HG02970 (cell line): ENCODE results near the gene HTR7.
"Not testable (repeated sequence)": the region's sequence is repeated elsewhere in the genome, so short reads cannot be mapped to it uniquely, and the experiment has no call there.

ENCODE experiments used
- ATAC-seq: cut with Tn5 transposase; IDR thresholded peaks from one replicate; pipeline ENCODE4 v1.9.1; 2021; ENCODE audit warnings: mild to moderate bottlenecking, moderate library complexity, moderate number of reproducible peaks; ENCODE audit not compliant: unreplicated experiment, low FRiP score

HTR7 gene

GRCh38 chr10:90807106-90807505 lies 50.7 kb downstream of the HTR7 start:
- ATAC-seq, result not testable (repeated sequence)

GRCh38 chr10:90806677-90807076 lies 51.2 kb downstream of the HTR7 start:
- ATAC-seq, result no peak

DNA sequence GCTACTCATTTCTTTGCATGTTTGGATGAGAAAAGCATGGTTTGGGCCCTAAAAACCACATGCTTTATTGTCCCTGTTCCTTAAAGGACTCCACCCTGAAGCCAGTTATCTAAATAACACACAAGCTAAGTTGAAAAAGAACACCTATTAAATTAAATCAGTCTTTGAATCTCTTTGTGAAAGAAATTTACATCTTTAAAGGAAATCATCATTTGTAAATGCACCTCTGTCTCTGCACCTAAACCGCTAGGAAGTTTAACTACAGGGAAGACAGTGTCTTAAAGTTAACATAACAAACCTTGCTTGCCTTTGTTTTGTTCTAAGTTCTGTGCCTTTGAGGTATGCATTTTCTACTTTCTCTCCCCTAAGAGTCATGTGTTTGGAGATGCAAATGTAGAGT lies 52.6 kb downstream of the HTR7 start:
- no peak for ATAC-seq

GRCh38 chr10:90804354-90804753 lies 53.5 kb downstream of the HTR7 start:
- ATAC-seq, result no peak

- no peak for ATAC-seq
Observed at GRCh38 chr10:90801608-90802007, 56.2 kb downstream of the HTR7 start.

- no peak for ATAC-seq
Observed at GRCh38 chr10:90800232-90800796, 57.5 kb downstream of the HTR7 start.

- no peak for ATAC-seq
Observed at GRCh38 chr10:90799172-90799571, 58.7 kb downstream of the HTR7 start.

- ATAC-seq, result no peak
Observed at GRCh38 chr10:90798482-90798881, 59.4 kb downstream of the HTR7 start.

DNA sequence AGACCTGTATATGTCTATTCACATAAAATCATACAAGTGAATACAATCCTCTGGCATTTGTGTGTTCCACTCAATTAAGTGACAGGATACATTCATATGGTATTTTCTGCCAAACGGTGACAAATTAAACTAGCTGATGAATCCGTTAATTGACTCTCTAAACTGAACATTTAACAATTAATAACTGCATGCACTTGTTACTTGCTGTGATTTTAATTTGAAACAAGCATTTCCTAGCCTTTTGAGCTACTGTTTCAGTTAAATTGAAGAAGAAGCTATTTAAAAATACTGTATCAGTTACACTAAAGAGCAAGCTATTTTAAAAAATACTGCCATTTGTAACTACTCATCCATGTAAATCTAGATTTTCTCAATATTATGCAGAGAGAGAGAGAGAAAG lies 67.4 kb downstream of the HTR7 start:
- no peak for ATAC-seq

DNA sequence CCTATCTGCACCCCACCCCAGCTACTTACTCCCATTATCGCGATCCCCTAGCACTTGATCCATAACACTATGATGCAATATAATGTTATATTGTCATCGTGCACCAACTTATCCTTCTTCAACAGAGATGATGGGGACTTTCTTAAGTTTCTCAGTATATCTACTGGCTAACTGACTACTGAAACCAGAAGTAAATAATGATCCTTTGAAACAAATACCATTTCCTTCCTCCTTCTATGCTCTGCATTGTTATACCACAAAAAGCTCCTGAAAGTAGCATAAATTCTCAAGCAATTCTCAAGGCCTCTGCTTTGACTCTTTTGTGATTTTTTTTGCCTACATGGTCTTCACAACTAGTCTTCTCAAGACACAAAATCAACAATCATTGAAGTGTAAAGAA lies 68.9 kb downstream of the HTR7 start:
- ATAC-seq, result no peak

GRCh38 chr10:90788199-90788491 lies 69.7 kb downstream of the HTR7 start:
- ATAC-seq, result no peak

DNA sequence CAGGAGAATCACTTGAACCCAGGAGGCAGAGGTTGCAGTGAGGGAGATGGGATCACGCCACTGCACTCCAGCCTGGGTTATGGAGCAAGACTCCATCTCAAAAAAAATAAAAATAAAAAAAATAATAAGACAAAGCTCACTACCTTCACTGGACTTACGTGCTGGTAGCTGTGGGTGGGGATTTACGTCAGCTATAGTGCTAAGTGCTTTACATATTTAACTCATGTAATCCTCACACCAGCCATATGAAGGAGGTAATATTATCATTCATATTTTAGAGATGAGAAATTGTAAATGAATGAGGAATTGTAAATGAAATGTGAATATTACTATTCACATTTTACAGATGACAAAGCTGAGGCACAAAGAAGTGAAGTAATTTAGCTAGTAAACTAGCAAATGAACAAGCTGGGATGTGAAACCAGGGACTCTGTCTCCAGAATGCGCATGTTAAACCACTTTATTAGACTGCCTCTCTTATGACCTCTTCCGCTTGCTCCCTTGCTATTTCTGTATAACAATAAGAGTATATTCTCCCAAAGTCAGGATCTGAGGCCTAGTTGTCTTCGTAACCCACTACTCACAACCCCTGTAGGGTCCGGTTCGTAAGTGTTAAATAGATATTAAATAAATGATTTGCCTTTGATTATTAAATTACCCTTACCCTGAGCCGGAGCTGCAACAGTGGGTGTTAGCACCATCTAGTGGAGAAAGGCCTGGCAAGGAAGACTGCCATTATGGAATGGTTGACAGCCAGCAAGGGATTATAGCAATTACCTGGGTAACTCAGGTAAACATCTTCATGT lies 70.2 kb downstream of the HTR7 start:
- ATAC-seq, result no peak

DNA sequence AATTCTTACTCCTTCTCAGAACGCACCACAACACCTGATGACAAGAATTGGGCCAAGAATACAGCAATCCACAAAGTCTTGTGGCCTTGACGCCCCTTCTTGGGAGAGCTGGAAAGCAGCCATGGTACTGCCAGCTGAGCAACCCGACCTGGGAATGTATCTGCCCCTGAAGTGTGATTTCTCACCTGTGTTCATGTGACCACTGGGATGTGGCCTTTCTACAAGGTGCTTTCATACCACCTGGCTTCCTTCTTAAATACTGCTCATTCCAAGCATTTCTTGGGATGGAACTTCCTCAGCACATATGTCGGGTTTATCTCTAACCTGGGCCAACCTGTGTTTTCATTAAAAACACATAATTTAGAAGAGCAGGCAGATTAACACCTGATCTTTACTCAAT lies 72.1 kb downstream of the HTR7 start:
- no peak for ATAC-seq

DNA sequence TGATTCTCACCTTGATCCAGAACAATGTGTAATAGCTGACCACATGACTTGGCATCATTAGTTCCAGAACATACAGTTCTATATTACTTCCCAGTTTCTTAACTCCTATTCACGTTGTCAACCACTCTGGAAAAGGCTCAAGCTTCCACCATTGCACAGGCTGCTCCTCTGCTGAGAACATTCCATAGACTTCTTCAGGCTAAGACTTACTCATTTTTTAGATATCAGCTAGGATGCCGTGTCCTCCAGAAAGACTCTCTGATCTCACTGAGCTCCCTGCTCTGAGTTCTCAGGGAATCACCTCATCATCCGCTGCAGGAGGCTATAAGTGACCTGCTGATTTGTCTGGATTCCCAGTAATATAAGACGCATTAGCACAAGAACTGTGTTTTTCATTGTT lies 73.1 kb downstream of the HTR7 start:
- ATAC-seq, result no peak

DNA sequence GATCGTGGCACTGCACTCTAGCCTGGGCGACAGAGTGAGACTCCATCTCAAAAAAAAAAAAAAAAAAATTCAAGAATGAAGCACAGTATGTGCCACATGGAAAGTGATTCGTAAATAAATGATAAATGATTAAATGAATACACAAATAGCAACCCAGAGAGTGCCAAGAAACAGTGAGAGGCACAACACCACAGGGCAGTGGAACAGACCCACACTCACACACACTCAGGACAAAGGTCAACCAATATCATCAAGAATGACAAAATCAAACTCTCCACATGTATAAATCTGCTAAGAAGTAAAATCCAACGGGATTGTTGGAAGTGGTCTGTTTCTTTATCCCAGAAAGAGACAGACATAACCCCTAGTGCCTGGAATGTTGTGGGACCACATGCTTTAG lies 77.4 kb downstream of the HTR7 start:
- ATAC-seq, result no peak

GRCh38 chr10:90779548-90779947 lies 78.3 kb downstream of the HTR7 start:
- no peak for ATAC-seq

DNA sequence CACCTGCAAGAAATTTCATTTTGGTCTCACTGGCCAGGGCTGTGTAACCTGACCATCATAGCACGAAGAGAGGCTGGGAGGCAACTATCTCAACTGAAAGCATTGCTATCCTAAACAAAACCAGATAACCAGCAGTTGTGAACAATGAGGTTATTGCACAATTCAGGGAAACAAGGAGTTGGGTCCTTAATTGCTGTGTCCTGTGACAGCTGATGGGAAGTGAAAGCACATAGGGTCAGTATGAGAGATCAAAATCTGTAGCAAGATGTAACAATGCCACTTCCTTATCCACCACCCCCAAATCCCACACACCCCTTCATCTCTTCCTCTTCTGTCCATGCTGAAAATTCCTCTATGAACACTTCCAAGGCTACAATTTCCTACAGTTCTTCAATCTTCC lies 80.2 kb downstream of the HTR7 start:
- no peak for ATAC-seq

DNA sequence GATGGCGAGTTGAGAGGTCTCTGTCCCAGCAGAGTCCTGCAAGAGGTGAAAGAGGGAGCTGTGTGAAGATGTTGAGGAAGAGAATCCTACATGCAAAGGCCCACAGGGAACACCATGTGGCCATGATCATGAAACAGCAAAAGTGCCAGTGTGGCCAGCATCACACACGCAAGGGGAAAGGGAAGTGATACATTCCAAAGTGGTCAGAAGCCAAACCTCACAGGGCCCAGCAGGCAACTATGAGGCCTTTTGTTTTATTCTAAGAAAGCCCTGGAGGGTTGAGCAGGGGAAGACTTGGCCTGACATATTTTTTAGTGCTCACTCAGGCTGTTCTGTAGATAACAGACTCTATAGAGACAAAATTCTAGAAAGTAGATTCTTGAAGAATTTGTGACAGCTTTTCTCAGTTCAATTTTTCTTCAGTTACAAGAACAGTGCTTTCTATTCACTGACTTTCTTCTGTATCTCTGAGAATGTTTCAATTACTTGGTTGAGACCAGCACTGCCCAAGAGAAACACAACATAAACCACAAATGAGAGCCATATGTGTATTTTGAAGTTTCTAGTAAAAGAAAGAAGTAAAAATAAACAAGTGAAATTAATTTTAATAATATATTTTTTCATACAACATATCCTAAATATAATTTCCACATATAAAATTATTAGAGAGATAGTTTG lies 82.3 kb downstream of the HTR7 start:
- no peak for ATAC-seq

DNA sequence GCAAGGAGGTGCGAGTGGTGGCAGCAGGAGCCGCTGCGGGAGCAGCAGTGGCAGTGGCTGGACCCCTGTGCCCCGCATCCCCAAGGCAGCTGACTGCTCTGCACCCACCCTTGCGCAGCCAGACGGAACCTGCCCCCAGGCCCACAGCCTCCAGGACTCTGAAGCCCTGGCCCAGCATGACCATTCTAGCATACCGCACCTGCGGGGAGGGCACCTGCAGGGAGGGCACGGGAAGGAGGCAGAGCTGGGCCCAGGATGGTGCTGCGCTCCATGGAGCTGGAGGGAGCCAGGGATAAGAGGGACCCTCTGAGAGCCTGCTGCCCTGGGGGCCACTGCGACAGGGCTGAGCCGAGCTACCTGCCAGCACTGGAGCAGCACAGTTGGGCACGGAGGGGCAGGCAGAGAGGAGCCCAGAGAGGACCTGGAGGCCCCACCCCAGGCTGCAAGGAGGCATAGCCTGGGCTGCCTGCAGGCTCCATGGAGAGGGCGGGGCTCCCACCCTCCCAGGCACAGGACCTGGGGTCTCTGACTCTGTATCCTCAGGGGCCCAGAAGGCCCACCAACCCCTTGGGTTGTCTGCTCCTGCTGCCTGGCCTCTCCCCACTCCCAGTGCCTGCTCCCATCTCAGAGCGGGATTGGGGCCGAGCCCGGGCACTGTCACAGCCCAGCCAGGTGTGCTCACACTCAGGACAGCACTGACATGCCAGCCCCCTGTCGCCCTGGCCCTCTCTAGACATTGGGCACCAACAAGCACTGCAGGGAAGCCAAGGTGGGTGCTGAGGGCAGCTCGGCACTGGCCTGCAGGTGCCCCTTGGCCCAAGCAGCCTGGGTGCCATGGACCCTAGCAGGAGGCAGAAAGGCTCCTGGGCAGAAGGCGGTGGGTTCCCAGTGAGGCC lies 87.6 kb downstream of the HTR7 start:
- no peak for ATAC-seq

DNA sequence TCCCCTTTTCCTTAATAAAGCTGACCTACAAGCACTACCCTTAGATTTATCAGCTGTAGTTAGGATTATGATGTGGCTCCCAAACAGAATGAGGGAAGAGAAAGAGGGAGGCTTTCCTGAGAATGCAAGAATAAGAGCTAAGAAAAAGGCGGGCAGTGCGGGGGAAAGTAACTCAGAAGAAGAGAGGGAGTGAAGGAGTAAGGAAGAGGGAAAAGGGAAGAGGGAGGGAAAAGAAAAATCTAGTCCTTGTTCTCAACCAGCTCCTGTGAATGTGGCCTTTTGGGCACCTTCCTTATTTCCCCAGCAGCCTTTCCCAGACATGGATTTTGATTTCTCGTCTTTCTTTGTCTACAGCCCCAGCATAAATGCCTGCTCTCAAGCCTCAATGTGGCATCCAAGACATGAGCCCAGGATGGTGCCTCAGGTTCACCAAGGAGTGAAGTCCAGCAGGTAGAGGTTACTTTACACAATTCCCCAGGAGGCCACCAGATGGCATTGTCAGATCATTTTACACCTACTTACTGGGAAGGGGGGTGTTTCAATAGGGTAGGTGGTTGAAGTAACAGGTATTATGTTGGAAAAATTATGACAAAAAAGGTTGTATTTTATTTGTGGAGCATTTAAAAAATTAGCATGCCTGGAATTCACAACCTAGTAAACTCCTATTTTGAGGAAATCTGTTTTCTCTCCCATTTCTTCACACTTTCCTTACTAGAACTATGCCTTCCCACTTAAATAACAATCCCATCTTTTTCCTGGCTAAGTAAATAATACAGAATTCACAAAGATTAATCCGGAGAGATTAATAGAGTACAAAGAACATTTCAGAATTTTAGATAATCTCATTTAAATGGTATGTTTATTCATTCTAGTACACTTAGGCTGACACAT lies 106.5 kb downstream of the HTR7 start:
- ATAC-seq, result no peak
